GM18511 (cell line): Measurements from ENCODE around the gene LSM2.
"Not testable (repeated sequence)": the region's sequence is repeated elsewhere in the genome, so short reads cannot be mapped to it uniquely, and the experiment has no call there.

Source experiments
- ATAC-seq: cut with Tn5 transposase; IDR thresholded peaks from one replicate; pipeline ENCODE4 v1.9.1; 2021; ENCODE audit warnings: mild to moderate bottlenecking, moderate library complexity; ENCODE audit not compliant: unreplicated experiment

LSM2 gene

GRCh38 chr6:31827286-31828079 lies 20.7 kb upstream of the LSM2 start, which contains the start of gene HSPA1B:
Gene HSPA1B (plus strand): TSS chr6:31827738. CDS start chr6:31827951, 213 bp downstream.
- ATAC-seq, result peak; percentile 76

GRCh38 chr6:31826793-31827285 lies 20.1 kb upstream of the LSM2 start:
- ATAC-seq, result peak; percentile 24

- no peak for ATAC-seq
These were observed 18.8 kb upstream of the LSM2 start for GRCh38 chr6:31825553-31825952.

GRCh38 chr6:31823592-31824196 lies 16.9 kb upstream of the LSM2 start:
- ATAC-seq, result not testable (repeated sequence)

GRCh38 chr6:31822036-31822821 lies 15.5 kb upstream of the LSM2 start:
- ATAC-seq, result no peak

GRCh38 chr6:31821301-31822035 lies 14.7 kb upstream of the LSM2 start:
- no peak for ATAC-seq

GRCh38 chr6:31820399-31820798 lies 13.6 kb upstream of the LSM2 start:
- not testable (repeated sequence) for ATAC-seq

- no peak for ATAC-seq
These were observed 13.1 kb upstream of the LSM2 start for GRCh38 chr6:31819871-31820299.

- not testable (repeated sequence) for ATAC-seq
These were observed 11.3 kb upstream of the LSM2 start for GRCh38 chr6:31817929-31818511.

GRCh38 chr6:31817133-31817928 lies 10.6 kb upstream of the LSM2 start:
- not testable (repeated sequence) for ATAC-seq

GRCh38 chr6:31815025-31815838 lies 8.5 kb upstream of the LSM2 start, which contains the start of the genes HSPA1A and HSPA1L:
Gene HSPA1A (plus strand): TSS chr6:31815543. CDS start chr6:31815757, 214 bp downstream.
Gene HSPA1L (minus strand): TSS chr6:31815283. CDS start chr6:31811972, 3,311 bp downstream.
- ATAC-seq, result peak; percentile 51

GRCh38 chr6:31814677-31815024 lies 7.9 kb upstream of the LSM2 start:
- no peak for ATAC-seq

GRCh38 chr6:31813465-31813849 lies 6.7 kb upstream of the LSM2 start:
- ATAC-seq, result no peak

GRCh38 chr6:31811645-31812044 lies 4.9 kb upstream of the LSM2 start:
- no peak for ATAC-seq

- ATAC-seq, result not testable (repeated sequence)
These were observed 1.8 kb upstream of the LSM2 start for GRCh38 chr6:31808599-31808998.

- ATAC-seq, result no peak
These were observed 762 bp downstream of the LSM2 start for GRCh38 chr6:31805939-31806469.

GRCh38 chr6:31801031-31801927 lies 5.5 kb downstream of the LSM2 start:
- ATAC-seq, result not testable (repeated sequence)
